ENCODE measurements around the gene EVA1C. TPM values are rescaled to one million over a fixed set of nuclear protein-coding genes. Genes with fewer than 3 reads are reported as not detected.
"Not testable (repeated sequence)": the region's sequence is repeated elsewhere in the genome, so short reads cannot be mapped to it uniquely, and the experiment has no call there.

Gene EVA1C
- polyA plus RNA-seq, 1 experiment = 9.6 TPM

- Histone ChIP-seq H3K27me3 (ENCODE audit: control insufficient read depth, insufficient read depth, low read length) (no peaks in the 10 kb centered on the region), H3K36me3 (ENCODE audit: control insufficient read depth, insufficient read depth, low read length) (no peaks in the 10 kb centered on the region), H3K4me3 (ENCODE audit: low read depth, low read length) (no peak overlapping the region)
- DNase-seq (ENCODE audit: low read depth) = peak; percentile 83
- TF ChIP-seq CTCF (IDR thresholded peaks at IDR 0.05; ENCODE audit: insufficient read depth, low read depth, low read length) = no peak
- POLR2A ChIA-PET = no interaction called here
- CTCF ChIA-PET = interaction anchor here (0.7 to 1.4 kb wide), 4 partner anchors 11 to 92 kb away, joined by 3 to 4 read pairs (median 3); no protein-coding TSS in a partner anchor
These were observed 82.6 kb downstream of the EVA1C start for GRCh38 chr21:32494934-32495709.

GRCh38 chr21:32496568-32496967, 84.1 kb downstream of the EVA1C start:
- no peak for TF ChIP-seq CTCF (IDR thresholded peaks at IDR 0.05; ENCODE audit: insufficient read depth, low read depth, low read length)
- no peak overlapping the region for H3K4me3 ChIP-seq (ENCODE audit: low read depth, low read length)
- CTCF ChIA-PET = interaction anchor here (0.9 to 1.0 kb wide), 3 partner anchors 38 to 66 kb away, joined by 3 to 4 read pairs (median 3); no protein-coding TSS in a partner anchor
- POLR2A ChIA-PET = no interaction called here
- H3K36me3 ChIP-seq (ENCODE audit: control insufficient read depth, insufficient read depth, low read length) = no peaks in the 10 kb centered on the region
- DNase-seq (ENCODE audit: low read depth) = no peak
- H3K27me3 ChIP-seq (ENCODE audit: control insufficient read depth, insufficient read depth, low read length) = no peaks in the 10 kb centered on the region

GRCh38 chr21:32499249-32500055, 86.9 kb downstream of the EVA1C start:
- no peak overlapping the region for H3K4me3 ChIP-seq (ENCODE audit: low read depth, low read length)
- no peaks in the 10 kb centered on the region for H3K27me3 ChIP-seq (ENCODE audit: control insufficient read depth, insufficient read depth, low read length)
- peak; percentile 29; the same call in 1 of the 2 replicates for TF ChIP-seq CTCF (IDR thresholded peaks at IDR 0.05; ENCODE audit: insufficient read depth, low read depth, low read length)
- DNase-seq (ENCODE audit: low read depth) = no peak
- POLR2A ChIA-PET = no interaction called here
- H3K36me3 ChIP-seq (ENCODE audit: control insufficient read depth, insufficient read depth, low read length) = no peaks in the 10 kb centered on the region
- CTCF ChIA-PET = no interaction called here

GRCh38 chr21:32503641-32504040, 91.1 kb downstream of the EVA1C start:
- POLR2A ChIA-PET; H3K27me3 ChIP-seq (ENCODE audit: control insufficient read depth, insufficient read depth, low read length); CTCF ChIA-PET; H3K4me3 ChIP-seq (ENCODE audit: low read depth, low read length); DNase-seq (ENCODE audit: low read depth); H3K36me3 ChIP-seq (ENCODE audit: control insufficient read depth, insufficient read depth, low read length): not testable (repeated sequence)

- H3K36me3 ChIP-seq (ENCODE audit: control insufficient read depth, insufficient read depth, low read length); POLR2A ChIA-PET; H3K27me3 ChIP-seq (ENCODE audit: control insufficient read depth, insufficient read depth, low read length); H3K4me3 ChIP-seq (ENCODE audit: low read depth, low read length); DNase-seq (ENCODE audit: low read depth): not testable (repeated sequence)
- CTCF ChIA-PET = interaction anchor here (0.9 to 1.6 kb wide), 3 partner anchors 11 to 102 kb away, joined by 3 to 4 read pairs (median 4); no protein-coding TSS in a partner anchor
These were observed 93.3 kb downstream of the EVA1C start for GRCh38 chr21:32505767-32506166.

- H3K36me3 ChIP-seq (ENCODE audit: control insufficient read depth, insufficient read depth, low read length); POLR2A ChIA-PET; H3K4me3 ChIP-seq (ENCODE audit: low read depth, low read length); H3K27me3 ChIP-seq (ENCODE audit: control insufficient read depth, insufficient read depth, low read length); DNase-seq (ENCODE audit: low read depth): not testable (repeated sequence)
- CTCF ChIA-PET = interaction anchor here (0.9 to 1.6 kb wide), 3 partner anchors 10 to 103 kb away, joined by 3 to 4 read pairs (median 4); no protein-coding TSS in a partner anchor
These were observed 94.0 kb downstream of the EVA1C start for GRCh38 chr21:32506411-32506965.

Data from BJ (cell line).